Measurements from ENCODE around the gene SERGEF.

DNA sequence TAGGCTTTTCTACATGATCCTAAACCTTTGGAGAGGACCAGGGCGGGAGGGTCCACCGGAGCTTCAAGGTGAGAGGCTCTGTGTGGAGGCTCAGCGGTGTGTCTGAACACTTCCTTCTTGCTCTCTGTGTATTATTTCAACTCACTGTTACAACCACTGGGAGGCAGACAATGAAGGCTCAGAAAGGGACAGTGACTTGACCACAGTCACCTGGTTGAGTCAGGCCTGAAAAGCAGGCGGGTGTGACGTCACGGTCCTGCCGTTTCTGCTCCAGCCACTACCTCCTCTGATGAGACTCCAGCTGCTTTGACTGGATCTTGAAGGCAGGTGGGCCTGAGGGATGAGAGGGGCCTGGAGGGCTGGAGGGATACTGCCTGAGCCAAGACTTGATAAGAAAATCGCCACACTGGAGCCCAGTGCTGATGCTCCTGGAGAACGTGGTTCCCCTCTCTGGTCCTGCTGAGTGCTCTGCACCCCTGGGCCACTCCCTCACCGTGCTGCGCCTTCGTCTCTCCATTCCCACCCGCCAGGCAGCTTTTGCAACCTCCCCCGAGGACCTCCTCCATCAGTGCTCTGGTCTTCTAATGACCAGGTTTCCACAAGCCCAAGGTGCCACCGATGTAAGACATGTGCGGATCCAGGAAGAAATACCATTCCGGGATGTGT, 250.4 kb downstream of the SERGEF start:
- TF ChIP-seq POLR2AphosphoS5 (IDR thresholded peaks at IDR 0.05) = no peak
- TF ChIP-seq, protein P1, sequence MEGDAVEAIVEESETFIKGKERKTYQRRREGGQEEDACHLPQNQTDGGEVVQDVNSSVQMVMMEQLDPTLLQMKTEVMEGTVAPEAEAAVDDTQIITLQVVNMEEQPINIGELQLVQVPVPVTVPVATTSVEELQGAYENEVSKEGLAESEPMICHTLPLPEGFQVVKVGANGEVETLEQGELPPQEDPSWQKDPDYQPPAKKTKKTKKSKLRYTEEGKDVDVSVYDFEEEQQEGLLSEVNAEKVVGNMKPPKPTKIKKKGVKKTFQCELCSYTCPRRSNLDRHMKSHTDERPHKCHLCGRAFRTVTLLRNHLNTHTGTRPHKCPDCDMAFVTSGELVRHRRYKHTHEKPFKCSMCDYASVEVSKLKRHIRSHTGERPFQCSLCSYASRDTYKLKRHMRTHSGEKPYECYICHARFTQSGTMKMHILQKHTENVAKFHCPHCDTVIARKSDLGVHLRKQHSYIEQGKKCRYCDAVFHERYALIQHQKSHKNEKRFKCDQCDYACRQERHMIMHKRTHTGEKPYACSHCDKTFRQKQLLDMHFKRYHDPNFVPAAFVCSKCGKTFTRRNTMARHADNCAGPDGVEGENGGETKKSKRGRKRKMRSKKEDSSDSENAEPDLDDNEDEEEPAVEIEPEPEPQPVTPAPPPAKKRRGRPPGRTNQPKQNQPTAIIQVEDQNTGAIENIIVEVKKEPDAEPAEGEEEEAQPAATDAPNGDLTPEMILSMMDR (IDR thresholded peaks at IDR 0.05) = no peak
